ENCODE results near the gene HDAC7. TPM values are rescaled to one million over a fixed set of nuclear protein-coding genes. Genes with fewer than 3 reads are reported as not detected.

The HDAC7 gene
- total and polyA plus RNA-seq, 12 donors: 9.1 to 184 (median 147) TPM

GRCh38 chr12:47785887-47786661, 33.6 kb downstream of the HDAC7 start:
- intact Hi-C loops (cut with DNase I): no loop called here
- TF ChIP-seq, protein P1, sequence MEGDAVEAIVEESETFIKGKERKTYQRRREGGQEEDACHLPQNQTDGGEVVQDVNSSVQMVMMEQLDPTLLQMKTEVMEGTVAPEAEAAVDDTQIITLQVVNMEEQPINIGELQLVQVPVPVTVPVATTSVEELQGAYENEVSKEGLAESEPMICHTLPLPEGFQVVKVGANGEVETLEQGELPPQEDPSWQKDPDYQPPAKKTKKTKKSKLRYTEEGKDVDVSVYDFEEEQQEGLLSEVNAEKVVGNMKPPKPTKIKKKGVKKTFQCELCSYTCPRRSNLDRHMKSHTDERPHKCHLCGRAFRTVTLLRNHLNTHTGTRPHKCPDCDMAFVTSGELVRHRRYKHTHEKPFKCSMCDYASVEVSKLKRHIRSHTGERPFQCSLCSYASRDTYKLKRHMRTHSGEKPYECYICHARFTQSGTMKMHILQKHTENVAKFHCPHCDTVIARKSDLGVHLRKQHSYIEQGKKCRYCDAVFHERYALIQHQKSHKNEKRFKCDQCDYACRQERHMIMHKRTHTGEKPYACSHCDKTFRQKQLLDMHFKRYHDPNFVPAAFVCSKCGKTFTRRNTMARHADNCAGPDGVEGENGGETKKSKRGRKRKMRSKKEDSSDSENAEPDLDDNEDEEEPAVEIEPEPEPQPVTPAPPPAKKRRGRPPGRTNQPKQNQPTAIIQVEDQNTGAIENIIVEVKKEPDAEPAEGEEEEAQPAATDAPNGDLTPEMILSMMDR (IDR thresholded peaks at IDR 0.05): no peak
- no peak for TF ChIP-seq POLR2A (IDR thresholded peaks at IDR 0.05)
- Histone ChIP-seq H3K4me1 (replicated peaks in 1 of 2) (peaks cover 11 to 19% of the 10 kb centered on the region in 2 donors), H3K27me3 (no peaks in the 10 kb centered on the region), H3K4me3 (no peak overlapping the region), H3K9me3 (replicated peaks in 1 of 3) (no peaks in the 10 kb centered on the region), H3K36me3 (replicated peaks in 1 of 2) (peaks cover 0 to 92% of the 10 kb centered on the region in 2 donors), H3K27ac (peak overlapping the region; percentile 73 to 95 (median 75))
- WGBS, 4 donors: 67 to 72% (median 68%) methylated on average over 10 to 11 of the region's 11 CpGs
- no peak for DNase-seq

DNA sequence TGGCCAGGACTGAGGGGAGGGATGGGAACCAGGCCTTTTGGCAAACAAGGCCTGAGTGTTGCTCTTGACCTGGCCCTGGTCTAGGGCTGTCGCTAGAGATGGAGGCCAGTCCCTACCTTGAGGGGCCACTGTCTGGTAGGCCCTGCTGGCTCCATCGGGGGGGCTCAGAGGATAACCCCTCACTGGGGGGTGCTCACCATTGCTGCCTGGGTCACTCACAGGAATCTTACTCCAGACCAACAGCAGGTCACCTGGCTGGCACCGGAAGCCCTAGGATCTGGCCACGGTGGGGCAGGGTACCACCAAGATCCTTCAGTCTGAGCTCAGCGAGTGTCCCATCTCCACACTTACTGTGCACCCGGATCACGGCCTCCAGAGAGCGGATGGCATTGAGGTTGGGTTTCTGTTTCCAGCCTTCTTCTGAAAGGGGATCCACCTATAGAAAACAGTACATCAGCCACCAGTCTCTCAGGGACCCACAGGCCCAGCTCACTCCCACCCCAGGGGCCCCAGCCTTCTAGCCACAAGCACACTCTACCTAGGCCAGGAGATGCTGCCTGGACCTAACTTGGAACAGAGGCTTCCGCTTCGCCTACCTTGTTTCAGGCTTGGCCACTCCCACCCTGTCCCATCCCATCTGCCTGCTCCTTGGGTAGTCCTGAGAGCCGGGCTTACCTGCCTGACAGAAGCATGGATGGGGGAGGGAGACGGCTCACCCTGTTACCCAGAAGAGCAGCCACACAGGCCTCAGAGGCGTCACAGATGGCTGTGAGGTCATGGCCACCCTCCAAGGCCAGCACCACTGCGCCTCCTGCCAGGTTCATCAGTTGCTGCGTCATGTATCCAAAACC, 34.4 kb downstream of the HDAC7 start:
- Histone ChIP-seq H3K4me1 (replicated peaks in 1 of 2) (peaks cover 11 to 19% of the 10 kb centered on the region in 2 donors), H3K36me3 (replicated peaks in 1 of 2) (peaks cover 0 to 85% of the 10 kb centered on the region in 2 donors), H3K9me3 (replicated peaks in 1 of 3) (no peaks in the 10 kb centered on the region), H3K27me3 (no peaks in the 10 kb centered on the region), H3K4me3 (no peak overlapping the region), H3K27ac (peak overlapping the region; percentile 73 to 95 (median 75))
- TF ChIP-seq POLR2A (IDR thresholded peaks at IDR 0.05): no peak
- TF ChIP-seq, protein P1 (IDR thresholded peaks at IDR 0.05): no peak
- 46 to 72% (median 64%) methylated on average over 7 to 15 of the region's 15 CpGs for WGBS, 4 donors
- peak; percentile 77 to 91 (median 87) for DNase-seq
- intact Hi-C loops (cut with DNase I): no loop called here

GRCh38 chr12:47783821-47784819, 35.6 kb downstream of the HDAC7 start:
- H3K36me3 ChIP-seq (replicated peaks in 1 of 2): peaks cover 0 to 74% of the 10 kb centered on the region in 2 donors
- intact Hi-C loops (cut with DNase I): loop anchor here (5.0 kb wide), 1 partner anchor 48 kb away; no protein-coding TSS in a partner anchor
- no peaks in the 10 kb centered on the region for H3K9me3 ChIP-seq (replicated peaks in 1 of 3)
- peaks cover 11 to 28% of the 10 kb centered on the region in 2 donors for H3K4me1 ChIP-seq (replicated peaks in 1 of 2)
- H3K27ac ChIP-seq: peak overlapping the region in 2 of 5 donors; percentile 90 to 95
- DNase-seq: no peak
- TF ChIP-seq, protein P1 (IDR thresholded peaks at IDR 0.05): no peak
- TF ChIP-seq POLR2A (IDR thresholded peaks at IDR 0.05): no peak
- H3K27me3 ChIP-seq: no peaks in the 10 kb centered on the region
- H3K4me3 ChIP-seq: no peak overlapping the region
- 81 to 90% (median 85%) methylated on average over 12 to 20 of the region's 20 CpGs for WGBS, 4 donors

All from adrenal gland (tissue), 12 donors.